GM12801 (cell line): ENCODE data around the gene MRPL4.

Experiments used
- TF ChIP-seq, protein P1 (sequence below): IDR thresholded peaks from one replicate; pipeline ENCODE4 v1.5.1; 2011; ENCODE audit warnings: control low read depth; ENCODE audit not compliant: insufficient read length; ENCODE audit errors: extremely low read depth

Gene MRPL4

DNA sequence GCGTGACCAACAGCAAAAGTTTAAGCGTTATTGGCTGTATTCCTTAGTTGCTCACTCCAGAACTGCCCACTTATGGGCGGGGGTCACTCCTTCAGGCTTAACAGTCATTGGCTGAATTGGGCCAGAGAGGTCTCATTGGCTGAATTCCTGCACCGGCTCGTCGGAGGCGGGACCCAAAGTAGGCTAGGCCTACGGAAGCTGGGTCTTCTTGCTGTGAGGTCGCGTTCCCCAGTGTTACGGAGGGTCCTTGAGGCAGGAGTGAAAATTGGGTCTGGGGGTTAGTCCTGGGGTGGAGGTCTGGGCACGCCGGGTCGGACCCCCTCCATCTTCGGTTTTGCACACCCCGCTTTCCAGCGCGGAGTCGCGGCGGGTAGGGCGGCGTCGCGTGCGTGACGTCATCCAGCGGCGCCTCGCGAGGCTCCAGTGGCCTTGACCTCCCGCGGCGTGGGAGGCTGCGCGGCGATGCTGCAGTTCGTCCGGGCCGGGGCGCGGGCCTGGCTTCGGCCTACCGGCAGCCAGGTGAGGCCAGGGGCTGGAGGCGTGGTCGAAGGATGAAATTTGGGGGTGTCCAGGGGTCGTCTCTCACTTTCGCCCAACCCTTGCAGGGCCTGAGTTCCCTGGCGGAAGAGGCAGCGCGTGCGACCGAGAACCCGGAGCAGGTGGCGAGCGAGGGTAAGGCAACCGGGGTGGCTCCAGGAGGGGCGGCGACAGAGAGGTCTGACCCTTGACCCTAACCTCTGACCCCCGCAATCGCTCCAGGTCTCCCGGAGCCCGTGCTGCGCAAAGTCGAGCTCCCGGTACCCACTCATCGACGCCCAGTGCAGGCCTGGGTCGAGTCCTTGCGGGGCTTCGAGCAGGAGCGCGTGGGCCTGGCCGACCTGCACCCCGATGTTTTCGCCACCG lies at the start of gene MRPL4:
Gene MRPL4 (plus strand): TSS at position 423 of the 903 bp plus-strand sequence. CDS start 40 bp downstream, at position 463.
- TF ChIP-seq, protein P1, sequence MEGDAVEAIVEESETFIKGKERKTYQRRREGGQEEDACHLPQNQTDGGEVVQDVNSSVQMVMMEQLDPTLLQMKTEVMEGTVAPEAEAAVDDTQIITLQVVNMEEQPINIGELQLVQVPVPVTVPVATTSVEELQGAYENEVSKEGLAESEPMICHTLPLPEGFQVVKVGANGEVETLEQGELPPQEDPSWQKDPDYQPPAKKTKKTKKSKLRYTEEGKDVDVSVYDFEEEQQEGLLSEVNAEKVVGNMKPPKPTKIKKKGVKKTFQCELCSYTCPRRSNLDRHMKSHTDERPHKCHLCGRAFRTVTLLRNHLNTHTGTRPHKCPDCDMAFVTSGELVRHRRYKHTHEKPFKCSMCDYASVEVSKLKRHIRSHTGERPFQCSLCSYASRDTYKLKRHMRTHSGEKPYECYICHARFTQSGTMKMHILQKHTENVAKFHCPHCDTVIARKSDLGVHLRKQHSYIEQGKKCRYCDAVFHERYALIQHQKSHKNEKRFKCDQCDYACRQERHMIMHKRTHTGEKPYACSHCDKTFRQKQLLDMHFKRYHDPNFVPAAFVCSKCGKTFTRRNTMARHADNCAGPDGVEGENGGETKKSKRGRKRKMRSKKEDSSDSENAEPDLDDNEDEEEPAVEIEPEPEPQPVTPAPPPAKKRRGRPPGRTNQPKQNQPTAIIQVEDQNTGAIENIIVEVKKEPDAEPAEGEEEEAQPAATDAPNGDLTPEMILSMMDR = no peak

DNA sequence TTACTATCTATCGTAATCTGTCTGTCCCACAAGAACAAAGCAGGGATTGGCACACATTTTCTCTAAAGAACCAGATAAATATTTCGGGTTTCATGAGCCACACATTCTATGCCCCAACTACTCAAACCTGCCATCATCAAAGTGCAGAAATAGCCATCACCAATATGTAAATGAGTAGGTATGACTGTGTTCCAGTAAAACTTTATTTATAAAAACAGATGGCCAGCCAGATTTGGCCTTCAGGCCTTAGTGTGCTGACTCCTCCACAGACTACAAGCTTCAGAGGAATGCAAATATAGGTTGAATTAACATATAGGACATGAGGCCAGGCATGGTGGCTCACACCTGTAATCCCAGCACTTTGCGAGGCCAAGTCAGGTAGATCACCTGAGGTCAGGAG lies 48.3 kb upstream of the MRPL4 start:
- TF ChIP-seq, protein P1 = no peak

DNA sequence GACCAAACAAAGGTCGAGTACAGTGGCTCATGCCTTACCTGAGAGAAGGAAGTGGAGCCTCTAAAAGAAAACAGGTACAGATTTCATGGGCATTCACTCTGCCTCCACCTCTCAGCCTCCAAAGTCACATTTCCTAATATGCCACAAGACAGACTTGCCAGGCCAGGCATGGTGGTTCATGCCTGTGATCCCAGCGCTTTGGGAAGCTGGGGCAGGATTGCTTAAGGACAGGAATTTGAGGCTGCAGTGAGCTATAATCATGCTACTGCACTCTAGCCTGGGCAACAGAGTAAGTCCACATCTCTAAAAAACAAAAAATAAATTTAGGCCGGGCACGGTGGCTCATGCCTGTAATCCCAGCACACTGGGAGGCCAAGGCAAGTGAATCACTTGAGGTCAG lies 46.4 kb upstream of the MRPL4 start:
- TF ChIP-seq, protein P1 = no peak

DNA sequence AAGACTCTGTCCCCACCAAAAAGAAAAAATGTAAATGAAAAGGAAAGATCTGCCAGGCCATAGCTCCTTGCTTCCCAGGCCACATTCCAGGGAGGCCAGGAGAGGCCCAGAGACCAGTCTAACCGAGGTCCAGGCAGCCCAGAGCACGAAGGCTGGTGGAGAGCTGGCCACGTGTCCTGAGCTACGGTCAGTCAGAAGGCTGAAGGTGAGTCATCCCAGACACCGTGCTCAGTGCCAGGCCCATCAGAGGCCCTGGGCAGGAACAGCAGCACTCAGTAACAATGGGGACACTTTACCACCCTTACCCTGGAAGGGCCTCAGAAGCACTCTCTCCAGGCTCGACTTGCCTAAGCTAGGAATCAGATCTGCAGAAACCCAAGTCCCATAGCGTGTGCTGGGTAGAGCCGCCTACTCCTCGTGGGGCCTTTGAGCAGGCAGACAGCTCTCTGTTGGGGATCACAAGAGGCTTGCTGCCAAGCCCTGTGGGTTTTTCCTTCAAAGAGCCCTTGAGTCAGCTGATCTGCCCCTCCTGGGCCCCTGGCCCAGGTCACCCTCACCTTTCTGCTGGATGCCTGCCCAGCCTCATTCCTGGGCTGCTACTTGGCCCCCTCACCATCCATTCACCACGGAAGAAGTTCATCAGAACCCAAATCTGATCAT lies 45.7 kb upstream of the MRPL4 start:
- TF ChIP-seq, protein P1 = no peak

DNA sequence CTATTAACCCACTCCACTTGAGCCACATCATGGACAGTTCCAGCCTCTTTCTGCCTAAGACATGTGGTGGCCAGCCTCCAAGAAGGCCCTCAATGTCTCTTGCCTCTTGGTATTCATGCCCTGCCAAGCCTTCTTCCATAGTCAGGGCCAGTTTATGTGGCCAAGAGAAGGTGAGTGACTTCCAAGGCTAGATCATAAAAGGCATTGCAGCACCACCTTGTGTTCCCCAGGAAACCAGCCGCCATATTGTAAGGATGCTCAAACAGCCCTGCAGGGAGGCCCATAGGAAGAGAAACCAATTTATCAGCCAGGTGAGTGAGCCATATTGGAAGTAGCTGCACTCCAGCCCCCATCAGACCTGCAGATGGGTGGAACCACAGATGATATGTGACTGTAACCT lies 45.0 kb upstream of the MRPL4 start:
- TF ChIP-seq, protein P1 = no peak

DNA sequence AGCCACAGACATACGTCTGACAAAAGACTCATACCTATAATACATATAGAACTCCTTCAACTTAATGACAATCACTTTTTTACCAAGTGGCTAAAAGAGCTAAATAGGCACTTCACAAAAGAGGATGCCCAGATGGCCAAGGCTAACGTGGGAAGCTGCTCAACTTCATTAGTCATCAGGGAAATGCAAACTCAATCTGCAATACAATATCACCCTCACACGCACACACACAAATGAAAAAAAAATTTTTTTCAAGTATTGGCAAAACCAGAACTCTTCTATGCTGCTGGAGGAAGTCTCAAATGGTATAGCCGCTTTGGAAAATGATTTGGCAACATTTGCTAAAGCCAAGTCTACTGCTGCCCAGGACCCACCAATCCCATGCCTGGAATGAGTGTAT lies 42.7 kb upstream of the MRPL4 start:
- TF ChIP-seq, protein P1 = no peak

DNA sequence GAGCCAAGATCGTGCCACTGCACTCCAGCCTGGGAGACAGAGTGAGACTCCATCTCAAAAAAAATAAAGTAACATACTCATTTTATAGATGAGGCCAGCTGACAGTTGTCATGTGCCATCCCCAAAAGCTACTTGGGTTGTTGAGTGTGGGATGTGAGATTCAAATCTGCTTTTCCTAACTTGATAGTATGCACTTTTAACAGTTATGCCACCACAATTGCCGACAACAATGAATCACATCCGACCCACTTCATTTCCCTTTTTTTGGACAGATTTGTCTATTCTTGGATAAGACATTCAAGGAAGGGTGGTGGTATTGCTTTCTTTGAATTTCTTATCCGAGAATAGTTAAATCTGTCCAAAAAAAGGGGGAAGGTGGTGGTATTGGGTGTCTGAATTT lies 41.0 kb upstream of the MRPL4 start:
- TF ChIP-seq, protein P1 = no peak
